ENCODE results near the gene ZBTB32.

Gene ZBTB32

GRCh38 chr19:35736913-35737886 lies 32.8 kb downstream of the ZBTB32 start:
- no peak for DNase-seq (ENCODE audit: low read depth)

- DNase-seq (ENCODE audit: low read depth) = no peak
Observed at GRCh38 chr19:35738021-35738886, 33.9 kb downstream of the ZBTB32 start.

GRCh38 chr19:35738887-35739229 lies 34.5 kb downstream of the ZBTB32 start:
- no peak for DNase-seq (ENCODE audit: low read depth)

GRCh38 chr19:35739275-35740107 lies 35.1 kb downstream of the ZBTB32 start:
- DNase-seq (ENCODE audit: low read depth) = no peak

GRCh38 chr19:35740108-35740422 lies 35.7 kb downstream of the ZBTB32 start:
- DNase-seq (ENCODE audit: low read depth) = no peak

GRCh38 chr19:35740423-35741202 lies 36.3 kb downstream of the ZBTB32 start:
- DNase-seq (ENCODE audit: low read depth) = peak; percentile 93

- DNase-seq (ENCODE audit: low read depth) = no peak
Observed at GRCh38 chr19:35741203-35741515, 36.8 kb downstream of the ZBTB32 start.

- peak; percentile 48 for DNase-seq (ENCODE audit: low read depth)
Observed at GRCh38 chr19:35742121-35742724, 37.9 kb downstream of the ZBTB32 start, which contains the start of gene IGFLR1. IGFLR1 (minus strand) TSS chr19:35742452; CDS start chr19:35741180, 1,272 bp downstream.

GRCh38 chr19:35743640-35744429 lies 39.5 kb downstream of the ZBTB32 start:
- no peak for DNase-seq (ENCODE audit: low read depth)

GRCh38 chr19:35744430-35745327 lies 40.3 kb downstream of the ZBTB32 start:
- DNase-seq (ENCODE audit: low read depth) = peak; percentile 91

GRCh38 chr19:35745328-35746086 lies 41.1 kb downstream of the ZBTB32 start, which contains the start of the genes PSENEN and U2AF1L4:
PSENEN (plus strand) TSS chr19:35745651; CDS start chr19:35745931, 280 bp downstream.
U2AF1L4 (minus strand) TSS chr19:35745418; CDS start chr19:35745391, 27 bp downstream.
- peak; percentile 95 for DNase-seq (ENCODE audit: low read depth)

- no peak for DNase-seq (ENCODE audit: low read depth)
Observed at GRCh38 chr19:35746087-35746462, 41.7 kb downstream of the ZBTB32 start.

GRCh38 chr19:35746531-35746930 lies 42.2 kb downstream of the ZBTB32 start:
- DNase-seq (ENCODE audit: low read depth) = no peak

- peak; percentile 98 for DNase-seq (ENCODE audit: low read depth)
Observed at GRCh38 chr19:35748106-35749020, 44.0 kb downstream of the ZBTB32 start, which contains the start of gene LIN37. LIN37 (plus strand) TSS chr19:35748576; CDS start chr19:35748725, 149 bp downstream.

- no peak for DNase-seq (ENCODE audit: low read depth)
Observed at GRCh38 chr19:35750167-35750566, 45.8 kb downstream of the ZBTB32 start.

GRCh38 chr19:35751839-35752745 lies 47.7 kb downstream of the ZBTB32 start:
- no peak for DNase-seq (ENCODE audit: low read depth)

Data from T follicular helper cell (primary cell).